NT2/D1 (cell line): ENCODE results near the gene CDC40.
"Not testable (repeated sequence)": the region's sequence is repeated elsewhere in the genome, so short reads cannot be mapped to it uniquely, and the experiment has no call there.

ENCODE experiments used
- DNase-seq: peaks from one replicate; pipeline ENCODE4 v3.0.0-alpha.2; 2011; ENCODE audit warnings: low read depth, low spot score
- H3K27me3 ChIP-seq: 2 replicates; pipeline ENCODE4 v1.6.0; 2011; ENCODE audit warnings: mild to moderate bottlenecking; ENCODE audit not compliant: insufficient read length, insufficient read depth
- H3K36me3 ChIP-seq: 2 replicates; pipeline ENCODE4 v1.6.1; 2011; ENCODE audit warnings: mild to moderate bottlenecking, low read length, mixed read lengths; ENCODE audit not compliant: insufficient read depth, insufficient read length
- H3K4me1 ChIP-seq: 2 replicates; pipeline ENCODE4 v1.5.1; 2011; ENCODE audit not compliant: insufficient read depth, insufficient read length
- H3K4me3 ChIP-seq: 2 replicates; pipeline ENCODE4 v1.5.1; 2011; ENCODE audit warnings: low read depth; ENCODE audit not compliant: insufficient read length
- H3K9ac ChIP-seq: 2 replicates; pipeline ENCODE4 v1.6.0; 2011; ENCODE audit warnings: low read depth; ENCODE audit not compliant: insufficient read length
- H3K9me3 ChIP-seq: 2 replicates; pipeline ENCODE4 v1.5.1; 2011; ENCODE audit warnings: mild to moderate bottlenecking, low read length; ENCODE audit not compliant: insufficient read depth
- SUZ12 ChIP-seq: IDR thresholded peaks from 2 replicates; pipeline ENCODE4 v1.6.1; 2011; ENCODE audit not compliant: insufficient read length, insufficient read depth; ENCODE audit errors: extremely low read depth
- YY1 ChIP-seq: IDR thresholded peaks from 2 replicates; pipeline ENCODE4 v1.6.1; 2011; ENCODE audit not compliant: insufficient read length, insufficient read depth
- ZNF274 ChIP-seq: IDR thresholded peaks from 2 replicates; pipeline ENCODE4 v1.6.1; 2011; ENCODE audit warnings: mild to moderate bottlenecking, low read depth, low read length

The CDC40 gene

GRCh38 chr6:110271732-110272022, 91.5 kb downstream of the CDC40 start:
- no peak overlapping the region for H3K4me3 ChIP-seq
- DNase-seq = no peak
- H3K9me3 ChIP-seq = no peaks in the 10 kb centered on the region
- no peaks in the 10 kb centered on the region for H3K36me3 ChIP-seq
- TF ChIP-seq SUZ12 (no peak), YY1 (no peak), ZNF274 (no peak)
- no peaks in the 10 kb centered on the region for H3K4me1 ChIP-seq
- no peak overlapping the region for H3K9ac ChIP-seq
- no peaks in the 10 kb centered on the region for H3K27me3 ChIP-seq

- not testable (repeated sequence) for H3K9me3 ChIP-seq, H3K27me3 ChIP-seq, H3K4me1 ChIP-seq, H3K9ac ChIP-seq, H3K4me3 ChIP-seq, H3K36me3 ChIP-seq, DNase-seq
These were observed 92.6 kb downstream of the CDC40 start for GRCh38 chr6:110272781-110273180.

- no peaks in the 10 kb centered on the region for H3K36me3 ChIP-seq
- H3K4me3 ChIP-seq = no peak overlapping the region
- no peak for TF ChIP-seq ZNF274
- TF ChIP-seq SUZ12 = no peak
- no peak for TF ChIP-seq YY1
- no peak for DNase-seq
- peaks cover 8% of the 10 kb centered on the region; the same call in 1 of the 2 replicates for H3K9me3 ChIP-seq
- H3K9ac ChIP-seq = no peak overlapping the region
- no peaks in the 10 kb centered on the region for H3K4me1 ChIP-seq
- no peaks in the 10 kb centered on the region for H3K27me3 ChIP-seq
These were observed 97.0 kb downstream of the CDC40 start for GRCh38 chr6:110277100-110277665.
